Measurements from ENCODE around the gene GDPD3. TPM values are rescaled to one million over a fixed set of nuclear protein-coding genes. Genes with fewer than 3 reads are reported as not detected.

Gene GDPD3
- total and polyA plus RNA-seq, 10 of the 15 experiments (the other 5 are each of a cell fraction or from before 2014, with no cell fraction given), result 0.29 to 3.3 (median 0.97) TPM

- H3K36me3 ChIP-seq (ENCODE audit: control insufficient read depth in 2 of 2, insufficient read depth in 2 of 2, low read length in 1 of 2), result peaks cover 30 to 32% of the 10 kb centered on the region in 2 experiments
- H4K20me1 ChIP-seq (ENCODE audit: control insufficient read depth, insufficient read depth), result peaks cover 24% of the 10 kb centered on the region
- peak overlapping the region; percentile 87 for H3K4me3 ChIP-seq
- FAIRE-seq (no peak), DNase-seq (ENCODE audit: low read depth, low spot score) (no peak), ATAC-seq (peak; percentile 2; the same call in 1 of the 3 replicates)
- peaks cover 30% of the 10 kb centered on the region for H3K4me1 ChIP-seq (ENCODE audit: control insufficient read depth, insufficient read depth, low read length)
- H3K9ac ChIP-seq (ENCODE audit: control insufficient read depth, insufficient read depth, low read length), result peak overlapping the region; percentile 93
- intact Hi-C loops (cut with micrococcal nuclease; ENCODE audit: unreplicated experiment), result no loop called here
- H3K27ac ChIP-seq (ENCODE audit: control insufficient read depth, insufficient read depth), result peak overlapping the region; percentile 94
- CTCF ChIA-PET, result interaction anchor here (2.2 to 8.5 kb wide), 4 partner anchors 10 to 34 kb away, joined by 9 to 77 read pairs (median 30); partner anchors contain the start of genes PPP4C and TBX6
- no peaks in the 10 kb centered on the region for H3K27me3 ChIP-seq (replicated peaks in 1 of 2; ENCODE audit: control insufficient read depth in 2 of 2, insufficient read depth in 2 of 2, low read length in 1 of 2)
- POLR2A ChIA-PET, result interaction anchor here (0.6 to 4.3 kb wide), 18 partner anchors 9 to 584 kb away, joined by 3 to 21 read pairs (median 5); partner anchors contain the start of genes KIF22, PPP4C, TAOK2 and TBX6
- RAD21 ChIA-PET (ENCODE audit: unreplicated experiment), result interaction anchor here (0.9 to 3.7 kb wide), 10 partner anchors 11 to 563 kb away, joined by 3 to 42 read pairs (median 4); partner anchors contain the start of genes CORO1A, TAOK2 and TBX6
- 1% methylated on average over 42 of the region's 44 CpGs for whole genome bisulfite sequencing (ENCODE audit: insufficient coverage, insufficient replicate concordance, low lambda C conversion rate, missing lambda C conversion rate)
- SMC1A ChIA-PET (ENCODE audit: uncharacterized antibody, unreplicated experiment), result interaction anchor here (1.0 kb wide), 3 partner anchors 11 to 27 kb away, joined by 3 to 5 read pairs (median 4); no protein-coding TSS in a partner anchor
- in situ Hi-C loops (cut with MboI), result no loop called here
- H3K4me2 ChIP-seq (ENCODE audit: control insufficient read depth, insufficient read depth), result peak overlapping the region; percentile 95
- peaks cover 68% of the 10 kb centered on the region for H3K79me2 ChIP-seq (ENCODE audit: control insufficient read depth, insufficient read depth, low read length)
- H2AFZ ChIP-seq (ENCODE audit: control insufficient read depth, low read depth, low read length), result no peak overlapping the region
- BruUV-seq (replicated peaks), result no TSS peak
- H3K9me3 ChIP-seq (replicated peaks; ENCODE audit: control insufficient read depth, insufficient read depth, low read length), result no peaks in the 10 kb centered on the region
- no peak for TF ChIP-seq EED (IDR thresholded peaks at IDR 0.05; ENCODE audit: low read depth)
- peak; percentile 64 for TF ChIP-seq MLLT1 (IDR thresholded peaks at IDR 0.05)
- no peak for TF ChIP-seq USF2 (IDR thresholded peaks at IDR 0.05; ENCODE audit: borderline replicate concordance, low read depth, low read length)
- no peak for TF ChIP-seq RAD51 (IDR thresholded peaks at IDR 0.05)
- TF ChIP-seq BCLAF1 (IDR thresholded peaks at IDR 0.05), result no peak
- TF ChIP-seq SMARCA5 (IDR thresholded peaks at IDR 0.05), result peak; percentile 73
- TF ChIP-seq ZZZ3 (IDR thresholded peaks at IDR 0.05; ENCODE audit: control insufficient read depth, insufficient read length, low read depth), result no peak
- no peak for TF ChIP-seq ZNF24 (IDR thresholded peaks at IDR 0.05)
- no peak for TF ChIP-seq GABPA (IDR thresholded peaks at IDR 0.05; ENCODE audit: low read depth)
- TF ChIP-seq STAT3 (IDR thresholded peaks at IDR 0.05; ENCODE audit: low read depth, low read length), result no peak
- no peak for TF ChIP-seq ZNF592 (IDR thresholded peaks at IDR 0.05)
- no peak for TF ChIP-seq KAT2A (conservative IDR thresholded peaks at IDR 0.05; ENCODE audit: control insufficient read depth, low read depth, low read length)
- TF ChIP-seq NR2F1 (conservative IDR thresholded peaks at IDR 0.05), result no peak
- TF ChIP-seq TARDBP (IDR thresholded peaks at IDR 0.05; ENCODE audit: borderline replicate concordance), result no peak
These were observed 47.2 kb downstream of the GDPD3 start for GRCh38 chr16:30065943-30066760.
